HG03457 (cell line): ENCODE data around the gene LY86.

ENCODE experiments used
- ATAC-seq: cut with Tn5 transposase; IDR thresholded peaks from one replicate; pipeline ENCODE4 v1.9.1; 2021; ENCODE audit warnings: moderate number of reproducible peaks; ENCODE audit not compliant: unreplicated experiment

Gene LY86

DNA sequence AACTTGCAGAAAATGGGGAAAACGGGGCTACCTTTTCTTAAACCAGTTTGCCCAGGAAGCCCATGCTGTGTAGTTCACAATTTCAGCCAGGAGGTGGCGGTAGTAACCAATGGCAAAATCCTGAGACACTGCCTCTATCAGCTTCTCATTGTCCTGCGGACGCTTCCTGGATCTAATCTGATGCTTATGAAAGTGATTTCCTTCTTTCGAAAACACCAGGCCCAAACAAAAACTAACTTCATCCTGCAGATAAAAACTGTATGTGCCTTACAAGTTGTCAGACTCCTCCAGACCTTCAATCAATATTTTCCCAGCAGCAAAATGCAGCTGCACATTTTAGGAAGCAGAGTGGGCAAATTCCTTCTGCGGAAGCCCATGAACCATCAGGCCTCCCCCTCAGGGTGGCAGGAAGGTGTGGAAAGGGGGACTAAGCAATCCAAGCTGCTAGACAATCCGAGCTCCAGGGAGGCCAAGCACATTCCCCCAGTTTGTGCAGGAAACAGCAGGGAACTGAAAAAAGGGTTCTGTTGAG, 88.5 kb downstream of the LY86 start:
- no peak for ATAC-seq

DNA sequence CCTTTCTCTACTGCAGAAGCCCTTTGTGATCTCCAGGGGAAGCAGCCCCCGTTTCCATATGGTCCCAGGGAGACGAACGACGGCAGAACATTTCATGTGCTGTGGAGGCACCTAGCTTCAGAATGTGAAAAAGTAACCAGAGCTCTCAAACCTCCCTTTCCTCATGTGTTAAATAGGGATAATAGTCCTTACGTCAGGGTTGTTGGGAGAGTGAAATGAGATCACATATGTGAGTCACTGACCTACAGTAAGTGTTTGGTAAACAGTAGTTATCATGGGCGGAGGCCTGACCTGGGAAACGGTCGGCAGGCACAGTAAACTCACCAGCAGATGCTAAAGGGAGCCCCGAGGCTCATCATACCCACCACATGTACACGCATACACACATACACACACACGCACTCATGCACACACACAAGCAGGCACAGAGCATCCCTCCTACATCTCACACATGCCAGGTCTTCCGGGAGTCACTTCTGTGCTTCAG, 89.7 kb downstream of the LY86 start:
- ATAC-seq: no peak

DNA sequence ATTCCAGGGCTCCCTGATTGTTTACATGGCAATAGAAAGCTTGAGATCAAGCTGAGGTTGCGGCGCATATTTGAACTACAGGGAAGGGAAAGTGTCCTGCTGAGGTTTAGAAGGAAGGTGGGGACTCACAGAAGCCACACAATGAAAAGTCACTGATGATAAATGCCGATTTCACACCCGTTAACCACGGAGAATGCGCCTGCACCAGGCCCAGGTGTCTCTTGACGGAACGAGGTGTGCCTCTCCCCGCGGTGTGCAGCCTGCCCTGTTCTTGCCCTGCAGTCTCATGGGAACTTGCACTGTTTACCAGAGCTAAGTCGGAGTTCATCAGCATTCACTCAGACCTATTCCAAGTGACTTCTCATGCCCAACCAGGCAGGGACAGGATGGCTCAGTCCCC, 90.3 kb downstream of the LY86 start:
- ATAC-seq: no peak

DNA sequence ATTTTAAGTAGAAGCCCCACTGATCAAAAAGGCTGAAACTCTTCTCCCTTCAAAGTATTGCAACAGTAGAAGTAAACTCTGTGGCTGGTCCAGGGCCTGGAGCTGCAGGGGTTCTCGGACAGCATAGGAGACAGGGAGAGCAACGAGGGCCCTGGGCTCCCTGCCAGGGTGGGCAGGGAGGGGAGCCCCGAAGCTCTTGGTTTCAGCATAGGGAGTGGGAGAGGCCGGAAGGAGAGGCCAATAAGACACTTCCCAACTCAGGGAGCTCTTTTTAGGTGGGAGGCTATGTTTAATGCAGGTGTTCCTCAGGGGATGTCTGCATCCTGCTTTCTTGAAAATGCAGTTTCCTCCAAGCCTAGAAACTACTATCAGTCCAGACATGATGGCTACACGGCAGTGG, 91.1 kb downstream of the LY86 start:
- no peak for ATAC-seq

DNA sequence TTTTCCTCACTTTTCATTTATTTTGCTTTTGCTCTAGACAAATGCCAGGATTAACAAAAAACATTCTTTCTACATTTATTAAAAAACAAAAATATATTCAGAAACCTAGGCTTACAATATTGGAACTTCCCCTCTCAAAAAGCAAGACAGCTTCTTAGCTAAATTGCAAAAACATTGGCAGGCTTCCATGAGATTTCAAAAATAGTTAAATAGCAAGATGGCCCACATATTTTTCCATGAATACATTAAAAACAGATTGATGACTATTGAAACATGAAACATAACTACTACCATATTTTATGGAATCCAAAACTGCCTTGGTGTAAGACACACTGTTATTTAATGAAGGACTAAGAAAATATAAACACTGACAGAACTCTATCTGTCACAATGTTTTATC, 92.0 kb downstream of the LY86 start:
- ATAC-seq: no peak

DNA sequence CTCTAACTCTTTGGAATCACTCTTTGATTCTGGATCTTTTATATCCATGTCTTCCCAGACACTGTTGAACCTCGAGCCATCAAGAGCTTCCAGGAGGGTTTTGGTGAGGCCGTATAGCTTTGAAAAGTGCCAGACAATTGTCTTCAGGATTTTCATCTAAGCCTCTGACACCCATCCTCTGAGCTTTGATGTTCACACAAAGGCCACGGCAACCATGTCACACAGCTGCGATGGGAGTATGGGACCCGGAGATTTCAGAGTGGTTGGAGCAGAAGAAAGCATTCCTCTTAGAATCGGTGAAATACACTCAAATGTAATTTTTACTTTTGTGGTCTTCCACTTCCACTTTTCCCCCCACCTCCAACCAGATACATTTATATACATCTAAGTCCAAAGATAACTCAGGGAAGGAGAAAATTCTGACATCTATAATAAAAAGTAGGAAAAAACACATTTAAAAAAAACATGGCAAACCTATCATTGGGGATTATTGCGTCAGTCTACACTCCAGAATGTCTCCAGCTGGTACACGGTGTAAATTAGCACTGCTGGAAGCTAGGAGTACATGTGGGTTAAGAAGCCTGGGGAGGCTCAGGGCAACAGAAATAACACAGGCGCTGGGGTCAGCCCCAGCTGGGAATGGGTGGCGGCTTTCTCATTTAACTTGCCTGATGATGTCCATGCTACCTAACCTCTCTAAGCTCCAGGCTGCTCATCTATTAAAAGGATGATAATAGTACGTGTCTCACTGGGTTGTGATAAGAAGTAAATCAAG, 92.7 kb downstream of the LY86 start:
- ATAC-seq: no peak

DNA sequence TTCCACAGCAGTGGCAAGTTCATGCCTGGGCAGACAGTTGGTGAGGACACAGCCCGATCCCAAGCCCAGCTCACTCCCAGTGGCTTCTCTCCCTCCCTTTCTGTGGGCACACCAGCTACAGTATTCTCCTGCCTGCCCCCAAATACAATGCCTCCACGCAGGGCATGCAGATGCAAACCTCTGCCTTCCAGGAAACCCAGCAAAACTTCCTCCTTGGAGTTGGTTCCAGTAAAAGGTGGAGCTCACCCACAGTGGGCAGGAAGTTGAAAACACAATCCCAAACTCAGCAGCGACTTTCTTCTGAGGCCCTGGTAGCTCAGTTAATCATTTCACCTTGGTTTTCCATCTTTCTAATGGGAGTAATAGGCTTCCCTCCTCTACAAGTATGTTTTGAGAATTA, 93.7 kb downstream of the LY86 start:
- no peak for ATAC-seq

DNA sequence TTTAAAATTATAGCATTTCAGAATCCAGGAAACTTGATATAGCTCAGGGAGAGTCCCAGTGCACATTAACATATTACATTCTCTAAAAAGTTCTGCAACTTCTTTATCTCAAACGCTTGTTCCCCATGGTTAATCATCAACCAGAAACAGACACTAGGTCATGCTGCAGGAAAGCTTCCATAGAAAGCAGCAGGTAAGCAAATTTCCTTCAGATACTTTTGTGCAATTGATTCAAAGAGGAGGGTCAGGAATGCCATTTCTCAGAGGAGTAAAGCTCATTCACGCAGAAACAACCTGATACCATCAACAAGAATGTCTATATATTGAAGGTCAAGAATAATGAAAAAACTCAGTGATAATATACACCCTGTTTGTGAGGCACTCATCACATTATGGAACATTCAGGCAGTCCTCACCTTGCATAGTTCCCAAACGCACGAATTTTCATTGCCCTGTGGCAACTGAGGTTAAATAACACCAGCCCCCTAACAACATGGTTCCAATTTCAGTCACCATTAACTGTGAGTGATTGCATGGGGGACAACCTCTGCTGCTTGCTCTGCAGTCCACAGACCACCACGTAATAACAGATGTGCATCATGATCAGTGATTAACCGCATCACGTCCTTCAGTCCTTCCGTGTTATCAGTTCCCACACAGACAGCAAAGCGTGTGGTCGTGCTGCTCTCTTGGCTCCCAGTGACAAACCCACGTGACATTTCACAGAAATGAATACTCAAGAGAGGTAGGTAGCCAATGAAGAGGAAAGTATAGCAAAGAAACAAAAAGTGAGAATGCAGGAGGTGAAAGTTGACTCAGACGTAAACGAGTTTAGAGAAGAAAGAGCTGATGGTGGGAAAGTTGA, 95.7 kb downstream of the LY86 start:
- peak; percentile 87 for ATAC-seq

DNA sequence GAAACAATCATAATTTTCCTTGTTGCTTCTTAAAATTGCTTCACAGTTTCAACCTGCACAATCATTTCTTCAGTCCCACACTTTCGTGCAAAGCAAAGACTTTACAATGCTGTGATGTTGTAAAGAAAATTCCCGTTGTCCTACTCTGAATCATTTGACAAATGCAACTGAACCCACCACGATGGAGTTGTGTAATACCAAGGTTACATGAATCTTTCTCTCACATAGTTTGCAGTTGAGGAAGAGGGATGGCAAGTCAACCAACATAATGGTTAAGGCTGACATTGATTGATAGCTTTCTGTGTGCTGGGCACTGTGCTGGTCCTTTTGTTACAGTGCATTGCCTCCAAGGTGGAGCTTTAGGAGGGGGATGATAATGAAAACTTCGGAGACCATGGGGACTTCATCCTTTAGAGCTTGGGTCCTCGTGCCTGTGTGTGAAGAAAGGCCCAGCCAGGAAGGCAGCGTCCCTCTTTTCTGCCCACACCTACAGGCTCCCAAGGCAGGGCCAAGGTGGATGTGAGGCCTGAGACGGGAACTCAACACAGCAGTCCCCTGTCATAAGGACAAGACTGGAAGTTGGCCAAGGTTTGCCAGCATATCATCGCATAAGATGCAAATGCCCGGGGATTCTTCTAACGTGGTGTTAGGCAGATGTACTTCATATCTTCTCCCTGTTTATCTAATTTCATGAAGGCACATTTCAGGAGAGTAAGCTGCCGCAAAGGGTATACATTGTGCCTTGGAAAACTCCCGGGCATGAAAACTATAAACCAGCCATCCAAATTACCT, 96.9 kb downstream of the LY86 start:
- no peak for ATAC-seq

DNA sequence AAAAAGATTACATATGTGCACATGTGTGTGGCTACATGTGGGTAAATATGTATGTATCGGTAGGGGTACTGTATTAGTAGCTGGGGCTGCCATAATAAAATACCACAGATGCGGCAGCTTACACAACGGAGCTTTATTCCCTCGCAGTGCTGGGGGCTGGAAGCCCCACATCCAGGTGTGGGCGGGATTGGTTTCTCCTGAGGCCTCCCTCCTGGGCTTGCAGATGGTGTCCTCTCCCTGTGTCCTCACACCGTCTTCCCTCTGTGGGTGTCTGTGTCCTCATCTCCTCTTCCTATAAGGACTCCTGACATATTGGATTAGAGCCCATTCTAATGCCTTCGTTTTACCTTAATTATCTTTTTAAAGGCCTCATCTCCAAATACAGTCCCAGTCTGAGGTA, 97.7 kb downstream of the LY86 start:
- no peak for ATAC-seq

DNA sequence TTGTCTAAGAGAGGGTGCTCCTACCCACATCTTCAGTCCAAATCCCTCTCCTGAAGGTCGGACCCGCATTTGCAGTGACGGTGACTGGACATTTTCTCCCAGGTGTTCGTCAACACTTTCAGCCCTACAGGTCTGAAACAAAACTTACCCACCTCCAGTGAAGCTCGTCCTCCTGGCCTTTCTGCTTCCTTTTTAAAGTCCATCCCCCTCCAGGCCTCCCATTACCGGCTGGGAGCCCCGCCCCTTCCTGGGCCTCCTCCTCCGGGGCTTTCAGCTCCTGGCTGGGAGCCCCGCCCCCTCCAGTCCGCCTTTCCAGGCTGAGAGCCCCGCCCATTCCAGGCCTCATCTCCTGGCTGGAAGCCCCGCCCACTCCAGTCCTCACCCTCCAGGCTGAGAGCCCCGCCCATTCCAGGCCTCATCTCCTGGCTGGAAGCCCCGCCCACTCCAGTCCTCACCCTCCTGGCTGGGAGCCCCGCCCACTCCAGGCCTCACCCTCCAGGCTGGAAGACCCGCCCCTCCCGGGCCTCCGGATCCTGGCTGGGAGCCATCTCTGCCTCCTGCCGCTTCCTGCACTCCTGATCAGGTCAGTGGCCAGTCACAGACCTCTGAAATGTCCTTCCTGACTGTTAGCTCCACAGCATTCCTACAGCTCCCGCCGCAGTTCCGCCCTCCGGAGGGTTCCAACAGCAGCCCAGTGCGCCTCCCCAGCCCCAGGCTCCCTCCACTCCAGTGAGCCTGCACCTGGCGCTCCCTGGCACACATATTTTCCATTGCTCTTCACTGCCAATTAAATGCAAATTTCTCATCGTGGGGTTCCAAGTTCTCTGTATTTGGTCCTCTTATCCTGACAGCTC, 98.5 kb downstream of the LY86 start:
- no peak for ATAC-seq

DNA sequence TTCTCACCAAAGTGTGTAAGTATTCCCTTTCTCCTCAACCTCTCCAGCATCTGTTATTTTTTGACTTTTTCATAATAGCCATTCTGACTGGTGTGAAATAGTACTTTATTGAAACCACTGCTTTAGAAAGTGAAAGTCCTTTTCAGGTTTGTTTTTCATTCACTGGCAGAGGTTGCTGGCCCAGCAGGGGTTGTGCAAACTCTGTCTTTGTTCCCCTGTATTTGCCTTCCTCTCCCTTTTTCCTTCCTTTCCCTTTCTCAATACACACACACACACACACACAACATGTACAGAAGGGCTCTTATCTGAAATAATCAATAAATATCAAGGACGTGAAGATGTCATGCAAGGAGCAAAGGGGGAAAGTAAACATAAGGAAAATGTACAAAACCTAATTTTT, 99.8 kb downstream of the LY86 start:
- no peak for ATAC-seq

DNA sequence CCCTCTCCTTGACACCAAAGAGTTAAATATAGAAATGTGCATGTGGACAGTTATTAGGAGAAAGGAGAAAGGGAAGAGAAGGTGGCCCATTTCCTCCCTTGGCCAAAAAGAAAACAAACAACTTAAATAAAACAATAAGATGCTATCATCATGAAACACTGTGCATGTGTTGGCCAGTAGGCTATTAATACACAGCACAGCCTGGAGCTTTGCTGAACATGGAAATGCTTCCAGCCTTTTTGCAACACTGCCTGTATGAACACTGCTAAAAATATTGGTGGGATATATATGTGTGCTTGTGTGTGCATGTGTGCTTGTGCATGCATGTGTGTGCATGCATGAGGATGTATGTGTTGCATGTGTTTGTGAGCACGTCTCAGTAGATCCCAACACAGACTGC, 100.4 kb downstream of the LY86 start:
- ATAC-seq: no peak

DNA sequence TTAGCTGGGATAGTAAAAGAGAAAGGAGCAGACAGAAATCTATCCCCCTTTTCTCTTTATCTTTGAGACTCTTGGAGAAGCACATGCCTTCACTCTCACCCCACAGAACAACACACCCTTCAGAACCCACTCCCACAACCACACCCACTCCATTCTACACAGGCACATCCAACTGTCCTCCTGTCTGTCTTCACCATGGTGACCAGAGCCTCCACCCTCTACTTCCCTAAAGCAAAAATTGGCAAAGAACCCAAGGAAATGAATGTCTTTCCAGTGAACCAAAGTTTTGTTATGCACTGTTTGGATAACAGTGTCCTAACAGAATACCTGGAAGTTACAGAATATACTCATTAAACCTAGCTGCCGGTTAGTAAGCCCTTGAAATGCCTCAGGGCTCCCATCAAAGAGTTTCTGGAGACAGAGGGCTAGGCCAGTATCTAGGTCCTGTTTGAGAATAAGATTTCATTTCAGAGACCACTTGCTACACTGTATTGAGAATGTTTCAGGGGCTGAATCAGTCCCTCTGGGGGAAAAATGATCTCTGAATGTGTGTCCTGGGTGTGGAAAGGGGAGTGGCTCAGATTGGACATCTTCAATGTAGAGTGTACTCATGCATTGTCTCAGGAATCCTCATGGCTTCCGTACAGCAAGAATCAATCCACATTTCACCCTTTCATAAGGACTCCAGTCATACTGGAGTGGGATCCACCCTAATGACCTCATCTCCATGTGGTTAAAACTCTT, 101.1 kb downstream of the LY86 start:
- ATAC-seq: no peak

DNA sequence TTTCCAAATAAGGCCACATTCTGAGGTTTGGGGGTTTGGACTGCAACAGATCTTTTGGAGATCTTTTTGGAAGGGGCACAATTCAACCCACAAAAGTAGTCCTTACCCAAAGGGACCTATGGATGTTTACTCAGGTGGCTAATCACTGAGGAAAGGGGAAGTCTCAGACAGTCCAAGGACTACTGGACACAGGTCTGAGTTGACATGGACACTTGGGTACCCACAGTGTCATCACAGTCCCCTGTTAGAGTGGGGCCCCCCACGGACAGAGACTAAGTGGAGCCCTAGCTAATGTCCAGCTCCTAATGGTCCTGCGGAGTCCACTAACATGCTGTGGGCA, 101.6 kb downstream of the LY86 start:
- no peak for ATAC-seq

DNA sequence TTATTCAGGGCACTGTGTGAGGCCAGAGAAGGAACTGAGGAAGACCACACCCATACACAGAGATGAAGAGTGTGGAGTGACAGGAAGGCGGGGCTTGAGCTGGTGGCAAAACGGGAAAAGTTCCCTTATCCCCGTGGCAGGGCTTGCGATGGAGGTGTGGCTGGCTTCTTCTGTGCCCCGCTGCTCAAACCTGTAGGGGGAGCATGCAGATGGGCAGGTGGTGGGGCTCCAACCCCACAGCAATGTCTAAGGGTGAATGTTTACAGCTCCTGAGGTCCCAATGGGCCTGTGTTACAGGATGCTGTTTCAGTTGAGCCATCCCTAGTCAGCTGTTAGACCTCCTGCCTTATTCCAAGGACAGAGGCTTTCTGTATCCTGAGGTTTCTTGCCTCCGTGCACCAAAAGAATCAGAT, 105.9 kb downstream of the LY86 start:
- ATAC-seq: no peak

DNA sequence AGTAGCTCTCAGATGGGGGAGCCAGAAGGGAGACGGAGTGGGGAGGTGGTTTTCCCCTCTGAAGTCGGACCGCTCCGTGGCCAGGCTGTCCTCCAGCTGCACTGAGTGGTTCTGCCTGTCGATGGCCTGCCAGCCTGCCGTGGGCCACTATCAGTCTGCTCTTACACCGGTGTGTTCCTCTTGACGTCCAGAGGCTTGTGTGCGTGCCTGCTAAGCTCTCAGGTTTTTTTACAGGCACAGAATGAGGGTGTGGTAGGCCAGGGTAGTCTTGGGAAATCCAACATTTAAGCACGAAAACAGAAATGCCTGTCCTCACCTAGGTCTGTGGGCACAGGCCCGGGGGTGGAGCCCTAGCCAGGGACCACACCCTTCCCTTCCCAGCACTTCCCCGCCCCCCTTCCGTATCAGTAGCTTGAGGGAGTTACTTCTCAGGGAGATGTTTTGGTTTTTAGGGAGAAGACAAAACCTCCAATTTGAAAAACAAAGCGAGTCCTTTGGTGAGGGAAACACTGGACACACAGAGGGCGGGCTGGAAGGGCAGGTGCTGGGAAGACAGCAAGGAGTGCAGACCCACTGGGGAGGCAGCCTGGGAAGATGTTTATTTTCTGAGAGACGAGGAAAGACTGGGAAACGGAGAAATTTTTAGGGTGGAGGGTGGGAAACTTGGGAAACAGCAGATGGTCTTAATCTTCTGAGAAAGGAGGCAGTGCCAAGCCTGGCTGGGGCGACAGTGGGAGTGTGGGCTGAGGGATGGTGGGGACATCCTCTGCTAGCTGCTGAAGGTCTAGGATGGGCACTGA, 106.5 kb downstream of the LY86 start:
- ATAC-seq: no peak

DNA sequence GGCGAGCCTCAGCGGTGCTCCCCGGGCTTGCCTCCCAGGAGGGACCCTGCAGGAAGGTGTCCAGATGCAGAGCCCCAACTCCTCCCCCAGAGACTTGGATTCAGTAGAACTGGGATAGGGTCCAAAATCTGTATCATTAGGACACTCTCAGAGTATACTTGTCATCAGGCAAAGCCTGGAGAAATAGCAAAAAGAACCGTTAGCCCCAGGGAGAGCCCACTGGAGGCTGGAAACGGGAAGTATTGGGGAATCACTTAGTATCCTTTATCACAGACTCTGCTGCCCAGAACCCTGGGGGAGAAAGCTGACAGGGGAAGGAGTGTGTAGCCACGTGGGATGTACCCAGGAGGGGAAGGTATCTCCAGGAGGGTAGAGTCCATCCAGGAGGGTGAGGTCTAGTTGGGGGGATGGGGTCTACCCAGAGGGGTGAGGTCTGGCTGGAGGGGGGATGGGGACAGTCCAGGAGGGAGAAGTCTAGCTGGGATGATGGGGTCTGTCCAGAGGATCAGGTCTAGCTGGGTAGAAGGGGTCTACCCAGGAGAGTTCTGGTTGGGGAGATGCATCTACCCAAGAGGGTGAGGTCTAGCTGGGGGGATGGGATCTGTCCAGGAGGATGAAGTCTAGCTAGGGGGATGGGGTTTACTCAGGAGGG, 107.2 kb downstream of the LY86 start:
- ATAC-seq: no peak
